Keratinocyte (primary cell): ENCODE results near the gene ODAD3.

ENCODE experiments used
- CTCF ChIP-seq, 3 experiments: IDR thresholded peaks in 1 of 3; conservative IDR thresholded peaks in 1 of 3; optimal IDR thresholded peaks in 1 of 3; 2 replicates in 2 of 3; 3 replicates in 1 of 3; pipeline versions ENCODE3 to v1.5.1; 2011; ENCODE audit warnings: low read length in 3 of 3, mild to moderate bottlenecking in 3 of 3, moderate library complexity in 2 of 3, control low read depth in 1 of 3, inconsistent platforms in 1 of 3; ENCODE audit not compliant: insufficient read depth in 2 of 3; ENCODE audit errors: extremely low read depth in 1 of 3
- EZH2 ChIP-seq: IDR thresholded peaks from one replicate; pipeline ENCODE4 v1.6.1; 2012; ENCODE audit warnings: inconsistent platforms, mild to moderate bottlenecking, low read length, moderate library complexity

- TF ChIP-seq CTCF (optimal IDR thresholded peaks at IDR 0.05 in 1 of 3, IDR thresholded peaks at IDR 0.05 in 1 of 3, conservative IDR thresholded peaks at IDR 0.05 in 1 of 3; ENCODE audit: extremely low read depth in 1 of 3, insufficient read depth in 2 of 3, low read length in 3 of 3) (no peak), EZH2 (no peak)
Measured at GRCh38 chr19:11399667-11400066, 35.3 kb downstream of the ODAD3 start.
